ENCODE data around the gene HOOK1.
"Not testable (repeated sequence)": the region's sequence is repeated elsewhere in the genome, so short reads cannot be mapped to it uniquely, and the experiment has no call there.

The HOOK1 gene

GRCh38 chr1:59917785-59918180 lies 103.0 kb downstream of the HOOK1 start:
- H3K36me3 ChIP-seq (ENCODE audit: low read depth), result no peaks in the 10 kb centered on the region
- no peaks in the 10 kb centered on the region for H3K27me3 ChIP-seq (ENCODE audit: insufficient read depth, poor library complexity, severe bottlenecking)
- DNase-seq (ENCODE audit: low spot score) (no peak), ATAC-seq (ENCODE audit: low read depth) (no peak)
- no peaks in the 10 kb centered on the region for H3K4me1 ChIP-seq (ENCODE audit: insufficient read depth, poor library complexity, severe bottlenecking)
- H3K4me3 ChIP-seq (ENCODE audit: severe bottlenecking), result no peak overlapping the region
- no peak overlapping the region for H3K27ac ChIP-seq (ENCODE audit: poor library complexity, severe bottlenecking)
- no peak for TF ChIP-seq CTCF (IDR thresholded peaks at IDR 0.05; ENCODE audit: poor library complexity, severe bottlenecking)
- no peaks in the 10 kb centered on the region for H3K9me3 ChIP-seq (ENCODE audit: severe bottlenecking)

GRCh38 chr1:59919746-59920145 lies 105.0 kb downstream of the HOOK1 start:
- no peaks in the 10 kb centered on the region for H3K9me3 ChIP-seq (ENCODE audit: severe bottlenecking)
- H3K27ac ChIP-seq (ENCODE audit: poor library complexity, severe bottlenecking), result no peak overlapping the region
- no peak for ATAC-seq (ENCODE audit: low read depth)
- no peaks in the 10 kb centered on the region for H3K4me1 ChIP-seq (ENCODE audit: insufficient read depth, poor library complexity, severe bottlenecking)
- H3K36me3 ChIP-seq (ENCODE audit: low read depth), result no peaks in the 10 kb centered on the region
- H3K4me3 ChIP-seq (ENCODE audit: severe bottlenecking), result no peak overlapping the region
- no peaks in the 10 kb centered on the region for H3K27me3 ChIP-seq (ENCODE audit: insufficient read depth, poor library complexity, severe bottlenecking)
- no peak for DNase-seq (ENCODE audit: low spot score)
- TF ChIP-seq CTCF (IDR thresholded peaks at IDR 0.05; ENCODE audit: poor library complexity, severe bottlenecking), result no peak

GRCh38 chr1:59921258-59921899 lies 106.6 kb downstream of the HOOK1 start:
- not testable (repeated sequence) for H3K36me3 ChIP-seq (ENCODE audit: low read depth); H3K4me3 ChIP-seq (ENCODE audit: severe bottlenecking); H3K27me3 ChIP-seq (ENCODE audit: insufficient read depth, poor library complexity, severe bottlenecking); H3K4me1 ChIP-seq (ENCODE audit: insufficient read depth, poor library complexity, severe bottlenecking); ATAC-seq (ENCODE audit: low read depth); DNase-seq (ENCODE audit: low spot score); H3K27ac ChIP-seq (ENCODE audit: poor library complexity, severe bottlenecking); H3K9me3 ChIP-seq (ENCODE audit: severe bottlenecking)

GRCh38 chr1:59924653-59925052 lies 109.9 kb downstream of the HOOK1 start:
- no peak for TF ChIP-seq CTCF (IDR thresholded peaks at IDR 0.05; ENCODE audit: poor library complexity, severe bottlenecking)
- Histone ChIP-seq H3K9me3 (ENCODE audit: severe bottlenecking) (no peaks in the 10 kb centered on the region), H3K4me3 (ENCODE audit: severe bottlenecking) (no peak overlapping the region), H3K4me1 (ENCODE audit: insufficient read depth, poor library complexity, severe bottlenecking) (no peaks in the 10 kb centered on the region), H3K27ac (ENCODE audit: poor library complexity, severe bottlenecking) (no peak overlapping the region), H3K27me3 (ENCODE audit: insufficient read depth, poor library complexity, severe bottlenecking) (peaks cover 26% of the 10 kb centered on the region), H3K36me3 (ENCODE audit: low read depth) (no peaks in the 10 kb centered on the region)
- DNase-seq (ENCODE audit: low spot score) (no peak), ATAC-seq (ENCODE audit: low read depth) (no peak)
